NCI-H69 (cell line): ENCODE measurements around the gene CCDC136.

Experiments used
- DNase-seq: peaks from one replicate; lab custom pipeline; 2025; lab: John Stamatoyannopoulos, UW

The CCDC136 gene

DNA sequence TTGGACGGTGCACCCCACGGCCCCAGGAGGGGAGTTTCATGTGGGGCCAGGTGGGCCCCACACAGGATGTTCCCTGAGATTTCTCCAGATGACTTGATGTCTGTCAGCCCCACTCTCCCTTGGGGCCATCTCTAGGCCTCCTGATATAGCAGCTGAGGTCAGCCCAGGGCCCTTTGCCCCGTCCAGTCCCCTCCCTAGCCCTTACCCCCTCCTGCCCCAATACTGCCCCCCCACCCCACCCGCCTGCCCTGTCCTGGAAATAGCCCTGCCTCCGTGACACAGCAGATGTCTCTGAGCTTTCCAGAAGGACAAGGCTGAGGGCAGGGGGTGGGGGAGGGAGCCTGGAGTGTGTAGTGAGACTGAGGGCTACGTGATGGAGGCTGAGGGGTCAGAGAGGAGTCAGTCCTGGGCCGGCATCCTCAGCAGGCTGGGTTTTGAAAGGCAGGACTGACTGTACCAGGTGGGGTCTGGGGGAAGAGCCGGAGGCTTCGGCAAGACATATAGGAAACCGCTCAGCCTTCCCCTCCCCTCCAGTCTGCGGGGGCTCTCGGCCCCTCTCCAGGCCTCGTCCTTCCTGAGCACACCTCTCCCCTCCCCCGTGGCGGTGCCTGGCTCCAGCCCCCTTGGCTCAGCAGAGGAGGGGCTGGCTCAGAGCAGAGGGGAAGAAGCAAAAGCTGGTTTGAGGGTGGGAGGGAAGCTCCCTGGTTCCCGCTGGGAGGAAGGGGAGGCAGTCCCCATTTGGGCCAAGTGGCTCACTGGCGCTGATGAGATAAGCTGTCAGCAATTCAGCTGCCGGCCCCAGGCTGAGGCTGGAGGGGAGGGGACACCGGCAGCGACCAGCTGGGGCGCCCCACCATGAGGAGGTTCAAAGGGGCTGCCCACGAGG lies 40.5 kb downstream of the CCDC136 start:
- peak; percentile 89 for DNase-seq

DNA sequence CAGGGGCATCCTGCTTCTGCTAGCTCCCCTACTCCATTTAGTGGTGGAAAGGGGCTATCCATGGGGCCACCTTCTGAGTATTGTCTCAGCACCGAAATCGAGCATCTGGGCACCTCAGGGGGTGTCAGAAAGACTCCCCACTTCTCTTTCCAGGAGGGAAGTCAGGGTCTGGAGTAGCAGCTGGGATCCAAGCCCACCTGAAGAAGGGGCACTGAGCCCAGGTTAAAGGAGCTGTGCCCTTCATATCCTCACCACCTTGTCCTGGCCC lies 41.0 kb downstream of the CCDC136 start:
- DNase-seq = no peak

DNA sequence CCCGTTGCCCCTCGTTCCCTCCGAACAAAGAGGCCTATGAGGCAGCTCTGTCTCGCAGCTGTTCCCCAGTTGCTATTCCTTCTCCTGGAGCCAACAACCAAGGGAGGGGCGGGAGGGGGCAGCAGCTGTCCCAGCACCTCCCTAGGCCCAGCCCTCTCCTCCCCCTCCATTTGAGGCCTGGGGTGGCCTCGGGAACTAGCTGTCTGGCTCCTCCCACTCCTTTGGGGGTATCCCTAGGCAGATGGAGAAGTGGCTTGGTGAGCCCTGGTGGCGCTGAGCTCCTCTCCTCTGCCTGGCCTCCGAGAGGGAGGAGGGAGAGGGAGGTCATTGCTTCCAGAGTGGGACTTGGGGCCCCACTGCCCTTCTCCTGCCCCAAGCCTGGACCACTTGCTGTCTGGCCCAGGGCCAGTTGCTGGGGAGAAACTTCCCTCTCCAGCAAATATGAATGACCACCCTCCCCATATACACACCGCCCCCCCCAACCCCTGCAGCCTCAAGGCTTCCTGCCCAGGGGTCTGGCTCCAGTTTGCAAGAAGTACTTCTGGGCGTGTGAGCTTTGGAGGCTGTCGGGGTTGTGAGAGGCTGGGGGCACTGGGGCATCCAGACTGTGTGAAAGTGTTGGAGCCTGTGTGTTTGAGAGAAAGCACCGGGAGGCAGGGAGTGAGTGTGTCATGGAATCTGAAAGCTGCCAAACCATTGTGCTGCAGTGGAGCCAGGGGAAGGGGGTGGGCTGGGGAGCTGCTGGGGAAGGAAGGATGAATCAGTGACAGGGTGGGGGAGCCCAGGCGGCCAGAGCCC lies 41.6 kb downstream of the CCDC136 start:
- peak; percentile 96 for DNase-seq

DNA sequence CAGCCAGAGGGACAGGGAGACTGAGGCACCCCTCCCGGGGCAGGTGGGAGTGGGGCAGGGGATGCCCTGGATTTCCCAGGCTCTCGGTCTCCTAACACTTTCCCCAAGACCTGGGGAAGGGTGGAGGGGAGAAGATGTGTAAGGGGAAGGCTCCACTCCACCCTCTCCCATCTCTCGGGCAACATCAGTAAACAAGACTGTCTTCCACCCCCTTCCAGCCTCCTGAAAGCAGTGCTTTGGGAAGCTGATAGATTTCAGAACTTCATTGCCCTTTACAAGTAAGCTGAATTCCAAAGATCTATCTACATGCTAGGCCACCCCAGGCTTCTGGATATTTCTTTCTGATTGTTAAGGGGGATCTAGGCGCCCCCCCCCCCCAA lies 42.2 kb downstream of the CCDC136 start:
- no peak for DNase-seq

DNA sequence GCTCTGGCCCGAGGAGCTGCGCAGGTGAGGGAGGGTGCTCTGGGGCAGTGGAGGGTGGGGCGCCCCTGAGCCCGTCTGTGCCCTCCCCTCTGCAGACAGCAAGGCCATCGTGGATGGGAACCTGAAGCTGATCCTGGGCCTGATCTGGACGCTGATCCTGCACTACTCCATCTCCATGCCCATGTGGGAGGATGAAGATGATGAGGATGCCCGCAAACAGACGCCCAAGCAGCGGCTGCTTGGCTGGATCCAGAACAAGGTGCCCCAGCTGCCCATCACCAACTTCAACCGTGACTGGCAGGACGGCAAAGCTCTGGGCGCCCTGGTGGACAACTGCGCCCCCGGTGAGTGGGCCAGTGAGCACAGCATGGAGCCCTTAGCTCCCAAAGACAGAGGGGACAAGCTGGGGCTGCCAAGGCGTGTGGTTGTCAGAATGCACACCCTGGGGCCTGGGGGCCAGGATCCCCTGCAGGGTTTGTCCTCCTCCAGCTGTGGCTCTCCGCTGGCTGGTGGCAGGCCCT lies 43.5 kb downstream of the CCDC136 start:
- DNase-seq = no peak

DNA sequence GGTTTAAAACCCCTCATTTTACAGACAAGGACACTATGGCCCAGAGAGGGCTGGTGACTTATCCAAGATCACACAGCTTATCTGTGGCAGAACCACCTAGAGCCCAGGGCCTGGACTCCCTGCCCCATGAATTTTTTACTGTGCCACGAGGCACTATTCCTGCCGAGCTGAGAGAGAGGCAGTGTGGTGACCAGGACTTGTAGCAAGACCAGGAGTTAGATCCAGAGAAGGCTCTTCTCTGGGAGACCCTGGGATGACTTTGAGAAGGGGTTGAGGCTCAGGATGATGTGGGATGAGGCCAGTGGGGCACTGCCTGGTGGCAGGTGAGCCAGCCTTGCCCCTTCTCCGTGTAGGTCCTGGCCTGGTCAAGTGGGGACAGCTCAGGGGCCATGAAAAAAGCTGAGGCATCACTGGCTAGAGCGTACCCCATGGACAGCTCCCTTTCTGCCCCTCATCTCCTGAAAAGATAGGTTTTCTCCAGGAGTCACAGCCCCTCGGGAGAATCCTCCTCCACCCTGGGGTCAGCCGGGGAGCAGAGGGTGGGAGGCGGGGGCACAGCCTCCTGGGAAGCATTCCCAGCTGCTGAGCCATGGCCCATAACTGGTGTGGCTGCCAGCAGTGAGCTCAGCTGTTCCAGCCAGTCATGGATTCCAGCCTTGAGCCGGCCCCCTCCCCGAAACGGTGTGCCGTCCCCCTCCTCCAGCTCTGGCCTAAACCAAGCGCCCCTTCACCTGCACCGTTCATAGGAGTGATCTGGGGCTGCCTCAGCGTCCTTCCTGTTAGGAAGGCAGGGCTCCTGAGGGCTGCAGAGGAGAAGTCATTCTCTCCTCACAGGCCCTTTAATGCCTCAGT lies 44.2 kb downstream of the CCDC136 start:
- DNase-seq = no peak

DNA sequence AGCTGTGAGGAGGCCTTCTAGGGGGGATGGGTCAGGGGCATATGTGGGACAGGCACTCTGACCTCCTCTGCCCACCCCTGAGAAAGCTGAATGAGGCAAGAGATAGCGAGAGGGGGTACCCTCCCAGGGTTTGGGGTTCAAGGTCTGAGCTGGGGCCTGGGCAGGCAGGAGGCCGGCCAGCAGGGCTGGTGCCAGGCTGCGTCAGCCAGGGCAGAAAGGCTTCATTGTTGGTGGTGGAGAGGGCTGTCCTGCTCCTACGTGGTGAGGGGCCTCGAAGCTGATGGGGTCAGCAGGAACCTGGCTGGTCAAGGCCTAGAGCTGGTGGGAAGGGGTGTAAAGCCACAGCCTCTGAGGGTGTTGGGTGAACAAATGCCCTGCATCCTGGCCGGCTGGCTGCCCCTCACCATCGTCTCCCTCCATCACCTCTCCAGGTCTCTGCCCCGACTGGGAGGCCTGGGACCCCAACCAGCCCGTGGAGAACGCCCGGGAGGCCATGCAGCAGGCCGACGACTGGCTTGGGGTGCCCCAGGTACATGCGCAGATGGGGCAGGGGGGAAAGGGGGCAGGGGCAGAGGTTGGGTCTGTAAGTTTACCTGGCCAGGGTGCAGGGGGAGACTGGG lies 45.1 kb downstream of the CCDC136 start:
- DNase-seq = no peak

DNA sequence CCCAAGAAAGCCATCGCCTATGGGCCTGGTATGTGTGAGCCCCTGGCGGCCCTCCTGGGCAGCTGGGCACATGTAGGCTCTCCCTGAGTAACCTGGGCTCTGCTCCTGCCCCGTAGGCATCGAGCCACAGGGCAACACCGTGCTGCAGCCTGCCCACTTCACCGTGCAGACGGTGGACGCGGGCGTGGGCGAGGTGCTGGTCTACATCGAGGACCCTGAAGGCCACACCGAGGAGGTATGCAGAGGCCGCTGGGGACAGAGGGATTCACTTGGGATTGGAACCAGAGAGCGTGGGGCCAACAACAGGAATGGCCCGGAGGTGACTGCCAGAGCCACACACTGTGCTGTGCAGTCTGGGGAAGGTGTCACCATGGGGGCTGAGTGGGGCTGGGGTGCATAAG lies 45.8 kb downstream of the CCDC136 start:
- no peak for DNase-seq

DNA sequence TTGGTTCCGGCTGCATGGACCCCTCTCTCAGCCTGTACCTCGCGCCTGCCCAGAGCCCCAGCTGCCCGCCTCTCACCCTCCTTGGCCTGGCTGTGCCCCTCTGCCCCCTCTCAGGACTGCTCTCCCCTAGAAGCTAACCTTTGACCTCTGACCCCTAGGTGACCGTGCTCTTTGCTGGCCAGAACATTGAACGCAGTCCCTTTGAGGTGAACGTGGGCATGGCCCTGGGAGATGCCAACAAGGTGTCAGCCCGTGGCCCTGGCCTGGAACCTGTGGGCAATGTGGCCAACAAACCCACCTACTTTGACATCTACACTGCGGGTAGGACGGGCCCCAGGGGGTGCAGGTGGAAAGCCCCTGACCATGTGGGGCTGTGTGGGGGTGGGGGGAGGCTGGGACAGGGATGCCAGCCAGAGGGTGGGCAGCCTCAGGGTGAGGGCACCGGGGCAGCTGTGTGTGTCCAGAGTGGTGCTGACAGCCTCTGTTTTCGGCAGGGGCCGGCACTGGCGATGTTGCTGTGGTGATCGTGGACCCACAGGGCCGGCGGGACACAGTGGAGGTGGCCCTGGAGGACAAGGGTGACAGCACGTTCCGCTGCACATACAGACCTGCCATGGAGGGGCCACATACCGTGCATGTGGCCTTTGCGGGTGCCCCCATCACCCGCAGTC lies 46.5 kb downstream of the CCDC136 start:
- no peak for DNase-seq

DNA sequence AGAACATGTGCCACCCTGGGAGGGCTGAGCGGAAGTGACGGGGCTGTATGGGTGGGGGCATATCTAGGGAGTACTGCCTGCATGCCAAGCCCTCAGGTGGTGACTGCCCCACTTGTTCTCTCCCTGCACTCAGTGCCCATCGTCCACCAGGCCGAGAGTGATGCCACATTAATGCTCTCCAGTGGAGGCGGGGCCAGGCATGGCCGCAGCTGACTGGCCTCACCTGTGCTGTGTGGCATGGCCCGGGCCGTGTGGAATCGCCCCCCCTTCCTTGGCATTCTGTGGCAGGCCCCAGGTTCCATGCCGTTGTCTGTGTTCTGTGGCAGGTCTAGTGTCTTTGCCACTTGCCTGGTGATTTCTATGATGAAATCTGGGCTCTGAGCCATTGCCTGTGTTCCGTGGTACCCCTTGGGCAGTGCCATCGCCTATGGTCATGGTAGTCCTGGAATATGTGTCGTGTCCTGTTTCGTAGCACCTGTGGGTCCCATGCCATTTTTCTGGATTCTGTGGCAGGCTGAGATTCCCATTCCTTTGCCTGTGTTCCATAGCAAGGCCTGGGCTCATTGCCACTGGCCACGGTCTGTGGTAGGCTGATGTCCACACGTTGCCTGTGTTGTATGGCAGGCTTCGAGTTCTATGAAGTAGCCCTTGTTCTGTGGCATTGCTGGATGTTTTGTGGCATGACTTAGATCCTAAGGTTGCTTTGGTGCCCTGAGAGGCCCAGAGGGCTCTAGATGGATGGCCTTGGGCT lies 47.4 kb downstream of the CCDC136 start:
- DNase-seq = no peak

DNA sequence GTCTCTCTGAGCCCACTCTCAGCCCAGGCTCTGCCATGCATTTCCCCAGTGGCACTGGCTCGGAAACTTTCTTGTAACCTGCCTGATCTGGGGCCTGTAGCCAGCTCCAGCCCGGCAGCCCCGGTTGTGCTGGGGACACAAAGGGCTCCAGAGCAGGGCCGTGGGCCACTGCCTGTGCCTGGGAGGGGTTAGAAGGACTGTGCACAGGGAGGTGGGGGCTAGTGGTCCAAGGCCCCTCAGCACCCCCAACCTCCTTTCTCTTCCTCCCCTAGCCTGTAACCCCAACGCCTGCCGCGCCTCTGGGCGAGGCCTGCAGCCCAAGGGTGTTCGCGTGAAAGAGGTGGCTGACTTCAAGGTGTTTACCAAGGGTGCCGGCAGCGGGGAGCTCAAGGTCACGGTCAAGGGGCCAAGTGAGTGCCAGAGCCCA lies 48.0 kb downstream of the CCDC136 start:
- DNase-seq = no peak

DNA sequence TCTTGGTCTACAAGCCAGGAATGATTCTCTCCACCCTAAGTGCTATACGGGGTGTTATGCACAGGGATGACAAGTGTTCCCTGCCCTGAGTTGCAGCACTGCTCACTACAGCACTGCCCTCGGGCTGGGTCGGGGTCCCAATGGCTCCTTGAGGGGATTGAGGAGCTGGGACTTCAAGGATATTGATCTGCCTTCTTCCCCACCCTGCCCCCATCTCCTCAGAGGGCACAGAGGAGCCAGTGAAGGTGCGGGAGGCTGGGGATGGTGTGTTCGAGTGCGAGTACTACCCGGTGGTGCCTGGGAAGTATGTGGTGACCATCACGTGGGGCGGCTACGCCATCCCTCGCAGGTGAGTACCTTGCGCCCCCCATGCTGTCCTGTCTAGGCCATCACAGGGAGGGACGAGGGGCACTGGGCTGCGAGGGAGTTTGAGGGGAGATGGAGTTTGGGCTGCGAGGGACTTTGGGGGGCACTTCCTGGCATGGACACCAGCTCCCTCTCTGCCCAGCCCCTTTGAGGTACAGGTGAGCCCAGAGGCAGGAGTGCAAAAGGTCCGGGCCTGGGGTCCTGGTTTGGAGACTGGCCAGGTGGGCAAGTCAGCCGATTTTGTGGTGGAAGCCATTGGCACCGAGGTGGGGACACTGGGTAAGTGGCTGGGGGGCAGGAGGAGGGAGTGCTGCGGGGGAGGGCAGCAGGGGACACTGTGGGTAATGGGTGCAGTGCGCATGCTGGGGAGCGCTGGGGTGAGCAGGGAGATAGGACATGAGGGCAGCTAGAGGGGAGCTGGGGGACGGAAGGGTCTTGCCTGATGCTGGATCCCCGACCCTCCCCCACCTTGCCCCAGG lies 48.8 kb downstream of the CCDC136 start:
- DNase-seq = no peak

DNA sequence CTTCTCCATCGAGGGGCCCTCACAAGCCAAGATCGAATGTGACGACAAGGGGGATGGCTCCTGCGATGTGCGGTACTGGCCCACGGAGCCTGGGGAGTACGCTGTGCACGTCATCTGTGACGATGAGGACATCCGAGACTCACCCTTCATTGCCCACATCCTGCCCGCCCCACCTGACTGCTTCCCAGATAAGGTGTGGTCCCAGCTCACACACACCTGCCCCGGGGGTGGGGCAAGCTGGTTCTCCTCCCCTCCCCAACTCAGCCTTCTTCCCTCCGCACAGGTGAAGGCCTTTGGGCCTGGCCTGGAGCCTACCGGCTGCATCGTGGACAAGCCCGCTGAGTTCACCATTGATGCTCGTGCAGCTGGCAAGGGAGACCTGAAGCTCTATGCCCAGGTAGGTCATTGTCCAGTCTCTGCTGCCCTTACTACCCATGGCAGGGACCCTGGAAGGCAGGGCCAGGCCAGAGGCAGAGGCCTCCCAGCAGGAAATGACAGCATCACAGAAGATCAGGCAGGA lies 49.5 kb downstream of the CCDC136 start:
- DNase-seq = peak; percentile 22

DNA sequence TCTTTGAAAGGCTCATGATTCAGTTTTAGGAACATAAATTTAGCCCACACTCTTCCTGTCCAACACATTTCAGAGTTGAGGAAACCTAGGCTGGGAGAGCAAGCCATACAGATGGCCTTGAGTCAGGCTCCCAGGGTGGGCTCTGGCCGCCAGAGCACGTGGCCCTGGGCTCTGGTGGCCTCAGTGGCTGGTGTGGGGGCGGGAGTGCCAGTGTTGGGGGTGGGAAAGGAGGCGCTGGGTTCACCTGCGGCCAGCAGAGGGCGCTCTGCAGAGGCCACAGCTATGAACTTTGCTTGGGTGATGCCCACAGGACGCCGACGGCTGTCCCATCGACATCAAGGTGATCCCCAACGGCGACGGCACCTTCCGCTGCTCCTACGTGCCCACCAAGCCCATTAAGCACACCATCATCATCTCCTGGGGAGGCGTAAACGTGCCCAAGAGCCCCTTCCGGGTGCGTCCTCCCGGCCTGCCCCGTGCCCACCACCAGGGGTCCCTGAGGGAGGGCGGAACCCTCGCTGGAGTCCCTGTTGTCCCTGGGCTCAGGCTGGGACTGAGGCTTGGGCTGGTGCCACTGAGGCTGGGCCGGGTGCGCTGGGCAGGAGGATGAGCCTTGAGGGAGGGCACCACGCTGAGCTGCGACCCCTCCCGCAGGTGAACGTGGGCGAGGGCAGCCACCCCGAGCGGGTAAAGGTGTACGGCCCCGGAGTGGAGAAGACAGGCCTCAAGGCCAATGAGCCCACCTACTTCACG lies 50.3 kb downstream of the CCDC136 start:
- peak; percentile 77 for DNase-seq

DNA sequence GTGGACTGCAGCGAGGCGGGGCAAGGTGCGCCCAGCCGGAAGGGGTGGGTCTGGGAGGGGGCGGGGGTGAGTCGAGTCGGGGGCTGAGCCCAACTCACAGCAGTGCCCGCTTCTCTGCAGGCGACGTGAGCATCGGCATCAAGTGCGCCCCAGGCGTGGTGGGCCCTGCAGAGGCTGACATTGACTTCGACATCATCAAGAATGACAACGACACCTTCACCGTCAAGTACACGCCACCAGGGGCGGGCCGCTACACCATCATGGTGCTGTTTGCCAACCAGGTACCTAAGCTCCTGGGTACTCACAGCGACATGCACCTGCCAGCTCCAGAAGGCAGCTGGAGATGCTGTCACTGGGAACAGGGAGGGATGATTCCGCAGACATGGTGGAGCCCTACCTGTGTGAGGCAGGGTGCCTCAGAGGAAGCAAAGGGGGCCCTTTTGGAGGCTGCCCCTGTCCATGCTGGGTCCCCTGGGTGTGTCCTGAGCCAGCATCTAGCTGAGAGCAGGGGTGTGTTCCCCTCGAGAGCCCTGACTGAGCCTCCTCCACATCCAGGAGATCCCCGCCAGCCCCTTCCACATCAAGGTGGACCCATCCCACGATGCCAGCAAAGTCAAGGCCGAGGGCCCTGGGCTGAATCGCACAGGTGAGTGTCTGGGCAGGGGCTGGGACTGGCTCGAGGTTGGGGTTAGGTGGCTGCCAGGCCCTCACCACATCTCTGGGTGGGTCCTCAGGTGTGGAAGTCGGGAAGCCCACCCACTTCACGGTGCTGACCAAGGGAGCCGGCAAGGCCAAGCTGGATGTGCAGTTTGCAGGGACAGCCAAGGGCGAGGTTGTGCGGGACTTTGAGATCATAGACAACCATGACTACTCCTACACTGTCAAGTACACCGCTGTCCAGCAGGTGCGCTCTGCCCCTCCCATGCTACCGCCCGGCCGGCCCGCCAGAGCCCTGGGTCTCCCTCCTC lies 51.2 kb downstream of the CCDC136 start:
- peak; percentile 69 for DNase-seq

DNA sequence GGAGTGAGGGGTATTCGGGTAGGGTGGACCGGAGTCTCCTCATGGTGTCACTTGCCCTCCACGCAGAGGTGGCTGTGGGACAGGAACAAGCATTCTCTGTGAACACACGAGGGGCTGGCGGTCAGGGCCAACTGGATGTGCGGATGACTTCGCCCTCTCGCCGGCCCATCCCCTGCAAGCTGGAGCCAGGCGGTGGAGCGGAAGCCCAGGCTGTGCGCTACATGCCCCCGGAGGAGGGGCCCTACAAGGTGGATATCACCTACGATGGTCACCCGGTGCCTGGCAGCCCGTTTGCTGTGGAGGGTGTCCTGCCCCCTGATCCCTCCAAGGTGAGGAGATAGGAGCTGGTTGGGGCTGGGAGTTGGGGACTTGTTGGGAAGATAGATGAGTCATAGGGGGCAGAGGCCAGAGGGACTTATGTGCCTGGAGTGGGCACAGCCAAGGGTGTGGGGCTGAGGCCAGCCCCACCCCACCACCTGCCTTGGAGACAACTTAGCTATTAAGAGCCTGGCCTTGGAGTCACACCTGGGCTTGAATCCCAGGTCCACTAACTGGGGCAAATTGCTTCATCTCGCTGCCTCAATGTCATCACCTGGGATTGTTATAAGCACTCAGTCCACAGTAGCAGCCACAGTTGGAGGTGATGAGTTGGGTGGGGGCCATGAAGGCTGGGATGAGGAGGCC lies 52.3 kb downstream of the CCDC136 start:
- DNase-seq = no peak

DNA sequence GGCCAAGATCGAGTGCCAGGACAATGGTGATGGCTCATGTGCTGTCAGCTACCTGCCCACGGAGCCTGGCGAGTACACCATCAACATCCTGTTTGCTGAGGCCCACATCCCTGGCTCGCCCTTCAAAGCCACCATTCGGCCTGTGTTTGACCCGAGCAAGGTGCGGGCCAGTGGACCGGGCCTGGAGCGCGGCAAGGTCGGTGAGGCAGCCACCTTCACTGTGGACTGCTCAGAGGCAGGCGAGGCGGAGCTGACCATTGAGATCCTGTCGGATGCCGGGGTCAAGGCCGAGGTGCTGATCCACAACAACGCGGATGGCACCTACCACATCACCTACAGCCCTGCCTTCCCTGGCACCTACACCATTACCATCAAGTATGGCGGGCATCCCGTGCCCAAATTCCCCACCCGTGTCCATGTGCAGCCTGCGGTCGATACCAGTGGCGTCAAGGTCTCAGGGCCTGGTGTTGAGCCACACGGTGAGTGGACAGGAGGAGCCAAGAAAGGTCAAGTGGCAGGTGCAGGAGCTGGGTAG lies 53.1 kb downstream of the CCDC136 start:
- no peak for DNase-seq
